Heart left ventricle (tissue), 13 donors: Measurements from ENCODE around the gene TGFB1.

Source experiments
- CTCF ChIP-seq, 12 donors: fragments of 200-600 bp; sonication (generic) in 4 of 12; IDR thresholded peaks; one replicate each; pipeline versions ENCODE4 v1.5.0 to v1.8.0; 2018 to 2022; ENCODE audit warnings: antibody characterized with exemption in 12 of 12, mild to moderate bottlenecking in 5 of 12
- POLR2A ChIP-seq, 2 donors: fragments of 450-650 bp; IDR thresholded peaks; one replicate each; pipeline ENCODE4 v1.6.1; 2017; ENCODE audit warnings: antibody characterized with exemption in 2 of 2, mild to moderate bottlenecking in 2 of 2, moderate library complexity in 2 of 2
- donor health status: ischemic (EF 13 %, LVEDD 7.1; RV severe dilation, severe dysfunction).
- donor health status: DM: no; HTN: yes; CAD: no.
- donor health status: DM: no; HTN: no; CAD: no.
- donor health status: ischemic (EF 25% LVEDD 6.9; RV normal size, moderate dysfunction).
- donor health status: ischemic (EF 25% LVEDD 5.7; RV mildly dilated, moderate dysfunction).
- donor health status: ischemic (EF 35%, LVEDD 5.7; RV mildly dilated, moderate dysfunction).
- donor health status: nonischemic (EF 11% LVEDD 7.7; RV severe dilation, severe dysfunction).
- donor health status: DM: yes; HTN: yes; CAD: no.
- donor health status: PGD.
- donor health status: ischemic (EF 29% LVEDD 5.4; RV normal size, mild dysfunction).
- donor health status: nonischemic (EF 23%, LVEDD 6.1; RV moderate dilation, normal function).

GRCh38 chr19:41376998-41377365, 23.3 kb upstream of the TGFB1 start:
- TF ChIP-seq CTCF (IDR thresholded peaks at IDR 0.05): no peak
- no peak for TF ChIP-seq POLR2A (IDR thresholded peaks at IDR 0.05)
